HG03280 (cell line): ENCODE data around the gene KRTAP6-3.

Experiments used
- ATAC-seq: cut with Tn5 transposase; IDR thresholded peaks from one replicate; pipeline ENCODE4 v1.9.1; 2021; ENCODE audit warnings: mild to moderate bottlenecking, moderate library complexity; ENCODE audit not compliant: unreplicated experiment

The KRTAP6-3 gene

GRCh38 chr21:30592140-30592539 lies at the start of gene KRTAP6-3:
Gene KRTAP6-3, plus strand, starts transcription at chr21:30592440. Its CDS starts 6 bp downstream, at chr21:30592446.
- no peak for ATAC-seq

- no peak for ATAC-seq
These were observed 39.5 kb upstream of the KRTAP6-3 start for GRCh38 chr21:30552782-30553181.

- no peak for ATAC-seq
These were observed 37.1 kb upstream of the KRTAP6-3 start for GRCh38 chr21:30555095-30555494.

- no peak for ATAC-seq
These were observed 30.9 kb upstream of the KRTAP6-3 start, which contains the start of gene KRTAP19-7 for GRCh38 chr21:30561264-30561895. Gene KRTAP19-7, minus strand, starts transcription at chr21:30561314. Its CDS starts 25 bp downstream, at chr21:30561289.

GRCh38 chr21:30561957-30562356 lies 30.3 kb upstream of the KRTAP6-3 start:
- no peak for ATAC-seq

GRCh38 chr21:30563072-30563471 lies 29.2 kb upstream of the KRTAP6-3 start:
- ATAC-seq = no peak

GRCh38 chr21:30563630-30564029 lies 28.6 kb upstream of the KRTAP6-3 start:
- no peak for ATAC-seq

GRCh38 chr21:30567617-30568016 lies 24.6 kb upstream of the KRTAP6-3 start:
- no peak for ATAC-seq

GRCh38 chr21:30577766-30578165 lies 14.5 kb upstream of the KRTAP6-3 start:
- no peak for ATAC-seq

- ATAC-seq = no peak
These were observed 12.9 kb upstream of the KRTAP6-3 start for GRCh38 chr21:30579346-30579745.

GRCh38 chr21:30580132-30580531 lies 12.1 kb upstream of the KRTAP6-3 start:
- ATAC-seq = no peak

- ATAC-seq = no peak
These were observed 9.4 kb upstream of the KRTAP6-3 start for GRCh38 chr21:30582870-30583269.

- ATAC-seq = no peak
These were observed 1.9 kb upstream of the KRTAP6-3 start, which contains the start of gene KRTAP22-2 for GRCh38 chr21:30590297-30590696. Gene KRTAP22-2, minus strand, starts transcription at chr21:30590397.

- ATAC-seq = no peak
These were observed 6.6 kb downstream of the KRTAP6-3 start, which contains the start of gene KRTAP6-2 for GRCh38 chr21:30598802-30599201. Gene KRTAP6-2, minus strand, starts transcription at chr21:30598902. Its CDS starts 28 bp downstream, at chr21:30598874.

- ATAC-seq = no peak
These were observed 8.5 kb downstream of the KRTAP6-3 start, which contains the start of gene KRTAP22-1 for GRCh38 chr21:30600787-30601186. Gene KRTAP22-1, plus strand, starts transcription at chr21:30601087.

- ATAC-seq = no peak
These were observed 13.7 kb downstream of the KRTAP6-3 start for GRCh38 chr21:30605968-30606367.

GRCh38 chr21:30612132-30612531 lies 19.9 kb downstream of the KRTAP6-3 start:
- no peak for ATAC-seq

- ATAC-seq = no peak
These were observed 21.6 kb downstream of the KRTAP6-3 start, which contains the start of gene KRTAP6-1 for GRCh38 chr21:30613836-30614235. Gene KRTAP6-1, minus strand, starts transcription at chr21:30613930. Its CDS starts 26 bp downstream, at chr21:30613904.

GRCh38 chr21:30615199-30615598 lies 23.0 kb downstream of the KRTAP6-3 start:
- no peak for ATAC-seq

GRCh38 chr21:30616125-30616524 lies 23.9 kb downstream of the KRTAP6-3 start, which contains the start of gene KRTAP20-1:
Gene KRTAP20-1, plus strand, starts transcription at chr21:30616425. Its CDS starts 30 bp downstream, at chr21:30616455.
- no peak for ATAC-seq

- no peak for ATAC-seq
These were observed 27.8 kb downstream of the KRTAP6-3 start for GRCh38 chr21:30620080-30620479.

GRCh38 chr21:30620522-30620921 lies 28.3 kb downstream of the KRTAP6-3 start, which contains the start of gene KRTAP20-4:
Gene KRTAP20-4, plus strand, starts transcription at chr21:30620627.
- no peak for ATAC-seq
